Embryonic facial prominence (tissue), 1 donor: ENCODE data around the gene PSMB10.
A peak's percentile ranks its signal among the peaks of the same experiment; 100 is the strongest.
"Not testable (repeated sequence)": the region's sequence is repeated elsewhere in the genome, so short reads cannot be mapped to it uniquely, and the experiment has no call there.

Source experiments
- DNase-seq: peaks from one replicate; pipeline ENCODE4 v3.0.0-alpha.2; 2016; ENCODE audit errors: extremely low spot score

The PSMB10 gene

GRCh38 chr16:67926181-67926750, 10.4 kb downstream of the PSMB10 start:
- no peak for DNase-seq

- no peak for DNase-seq
Observed at GRCh38 chr16:67924140-67924906, 12.3 kb downstream of the PSMB10 start.

- DNase-seq = no peak
Observed at GRCh38 chr16:67923414-67924116, 13.1 kb downstream of the PSMB10 start.

GRCh38 chr16:67922740-67923139, 13.9 kb downstream of the PSMB10 start:
- DNase-seq = no peak

GRCh38 chr16:67922221-67922620, 14.4 kb downstream of the PSMB10 start:
- no peak for DNase-seq

- DNase-seq = no peak
Observed at GRCh38 chr16:67919622-67920221, 16.9 kb downstream of the PSMB10 start.

- DNase-seq = no peak
Observed at GRCh38 chr16:67917852-67918236, 18.8 kb downstream of the PSMB10 start.

GRCh38 chr16:67917140-67917851, 19.4 kb downstream of the PSMB10 start:
- DNase-seq = no peak

- no peak for DNase-seq
Observed at GRCh38 chr16:67915831-67916723, 20.6 kb downstream of the PSMB10 start.

GRCh38 chr16:67915496-67915769, 21.2 kb downstream of the PSMB10 start:
- DNase-seq = not testable (repeated sequence)

GRCh38 chr16:67914758-67915495, 21.7 kb downstream of the PSMB10 start:
- DNase-seq = no peak

- no peak for DNase-seq
Observed at GRCh38 chr16:67910158-67910557, 26.5 kb downstream of the PSMB10 start.

- no peak for DNase-seq
Observed at GRCh38 chr16:67909056-67909742, 27.5 kb downstream of the PSMB10 start.

- no peak for DNase-seq
Observed at GRCh38 chr16:67907397-67908180, 29.1 kb downstream of the PSMB10 start.

- no peak for DNase-seq
Observed at GRCh38 chr16:67902831-67903230, 33.8 kb downstream of the PSMB10 start.

GRCh38 chr16:67901734-67902133, 34.9 kb downstream of the PSMB10 start:
- no peak for DNase-seq

GRCh38 chr16:67897231-67897630, 39.4 kb downstream of the PSMB10 start:
- peak; percentile 16 for DNase-seq

- no peak for DNase-seq
Observed at GRCh38 chr16:67893743-67894399, 42.8 kb downstream of the PSMB10 start.
